ENCODE measurements around the gene STK11IP. TPM values are rescaled to one million over a fixed set of nuclear protein-coding genes. Genes with fewer than 3 reads are reported as not detected.

STK11IP gene
- total RNA-seq, 2 donors from 2014 or later: 12.4 to 14.1 TPM

- intact Hi-C loops (cut with DNase I): no loop called here
- DNase-seq (no peak), ATAC-seq (no peak)
Observed at GRCh38 chr2:219611866-219612576, 14.4 kb downstream of the STK11IP start.

DNA sequence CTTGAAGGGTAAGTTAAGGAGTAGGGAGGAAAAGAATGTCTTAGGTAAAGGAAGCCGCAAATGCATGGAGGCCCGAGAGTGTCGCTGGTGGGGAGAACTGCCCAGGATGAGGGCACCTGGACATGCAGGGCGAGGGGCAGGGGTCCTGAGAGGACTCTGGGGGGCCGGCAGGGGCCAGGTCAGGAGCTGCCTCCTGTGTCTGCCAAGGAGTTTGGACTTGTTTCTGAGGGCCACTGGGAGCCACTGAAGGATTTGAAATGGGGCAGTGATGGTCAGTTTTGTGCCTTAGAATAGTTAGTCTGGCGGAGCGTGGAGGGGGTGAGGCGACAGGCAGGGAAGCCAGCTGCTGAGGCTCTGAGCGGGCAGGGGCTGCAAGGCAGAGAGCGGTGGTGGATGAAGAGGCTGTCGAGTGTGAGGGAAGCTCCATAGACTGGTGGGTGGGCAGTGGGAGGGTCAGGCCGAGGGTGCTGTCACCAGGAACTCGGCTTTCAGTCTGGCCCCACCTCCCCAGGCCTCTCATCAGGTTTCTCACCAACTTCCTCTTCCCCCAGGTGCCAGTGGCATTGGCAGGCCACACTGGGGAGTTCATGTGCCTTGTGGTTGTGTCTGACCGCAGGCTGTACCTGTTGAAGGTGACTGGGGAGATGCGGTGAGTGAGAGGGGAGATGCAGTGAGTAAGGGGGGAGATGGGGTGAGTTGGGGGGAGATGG, 15.1 kb downstream of the STK11IP start:
- ATAC-seq (no peak), DNase-seq (no peak)
- intact Hi-C loops (cut with DNase I): no loop called here

DNA sequence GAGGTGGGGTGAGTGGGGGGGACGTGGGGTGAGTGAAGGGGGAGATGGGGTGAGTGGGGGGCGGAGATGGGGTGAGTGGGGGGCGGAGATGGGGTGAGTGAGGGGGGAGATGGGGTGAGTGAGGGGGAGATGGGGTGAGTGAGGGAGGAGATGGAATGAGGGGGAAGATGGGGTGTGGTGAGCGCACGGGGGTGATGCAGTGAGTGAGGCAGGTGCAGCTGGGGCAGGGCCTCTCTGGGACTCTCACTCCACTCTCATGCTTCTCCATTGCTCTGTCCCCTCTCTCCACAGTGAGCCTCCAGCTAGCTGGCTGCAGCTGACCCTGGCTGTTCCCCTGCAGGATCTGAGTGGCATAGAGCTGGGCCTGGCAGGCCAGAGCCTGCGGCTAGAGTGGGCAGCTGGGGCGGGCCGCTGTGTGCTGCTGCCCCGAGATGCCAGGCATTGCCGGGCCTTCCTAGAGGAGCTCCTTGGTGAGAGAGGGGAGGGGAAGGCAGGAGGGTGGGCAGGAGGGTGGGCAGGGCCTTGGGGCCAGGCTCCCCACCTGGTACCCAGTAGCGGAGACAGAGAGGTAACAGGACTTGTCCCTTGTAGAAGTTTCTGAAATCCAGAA, 15.9 kb downstream of the STK11IP start:
- ATAC-seq: no peak
- no peak for DNase-seq
- intact Hi-C loops (cut with DNase I): no loop called here

GRCh38 chr2:219614076-219614860, 16.6 kb downstream of the STK11IP start:
- intact Hi-C loops (cut with DNase I): no loop called here
- no peak for DNase-seq

DNA sequence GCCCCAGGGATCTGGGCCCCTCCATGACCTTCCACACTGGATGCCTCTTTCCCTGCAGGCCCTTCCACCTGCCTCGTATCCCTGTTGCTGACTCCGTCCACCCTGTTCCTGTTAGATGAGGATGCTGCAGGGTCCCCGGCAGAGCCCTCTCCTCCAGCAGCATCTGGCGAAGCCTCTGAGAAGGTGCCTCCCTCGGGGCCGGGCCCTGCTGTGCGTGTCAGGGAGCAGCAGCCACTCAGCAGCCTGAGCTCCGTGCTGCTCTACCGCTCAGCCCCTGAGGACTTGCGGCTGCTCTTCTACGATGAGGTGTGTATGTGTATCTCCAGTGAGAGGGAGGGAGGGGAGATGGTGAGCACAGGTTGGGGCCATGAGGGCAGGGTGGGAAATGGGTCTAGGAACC, 17.4 kb downstream of the STK11IP start:
- DNase-seq (no peak), ATAC-seq (no peak)
- intact Hi-C loops (cut with DNase I): no loop called here

More at GRCh38 chr2:219614076-219614860, 16.6 kb downstream of the STK11IP start:
- no peak for ATAC-seq

- DNase-seq (no peak), ATAC-seq (peak in 1 of 2 donors; percentile 12)
- intact Hi-C loops (cut with DNase I): no loop called here
Observed at GRCh38 chr2:219615894-219616293, 18.2 kb downstream of the STK11IP start.

- ATAC-seq: peak; percentile 58 to 67
- intact Hi-C loops (cut with DNase I): no loop called here
- no peak for DNase-seq
Observed at GRCh38 chr2:219616550-219616949, 18.9 kb downstream of the STK11IP start.

DNA sequence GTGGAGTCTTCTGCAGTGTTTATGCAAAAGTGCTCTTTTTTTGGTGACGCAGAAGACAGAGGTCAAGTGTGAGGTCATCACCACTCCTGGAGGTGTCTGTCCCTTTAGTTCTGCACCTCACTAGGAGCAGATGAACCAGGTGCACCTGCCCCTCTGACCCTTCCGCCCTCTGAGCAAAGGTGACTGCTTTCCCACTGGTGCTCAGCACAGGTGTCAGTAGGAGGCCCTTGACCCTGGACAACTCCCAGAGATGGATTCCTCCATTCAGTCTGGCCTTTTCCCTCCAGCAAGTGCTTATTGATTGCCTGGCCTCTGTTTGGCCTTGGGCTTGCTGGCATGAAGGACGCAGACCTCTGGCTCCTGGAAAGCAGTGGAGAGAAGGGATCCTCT, 21.1 kb downstream of the STK11IP start:
- intact Hi-C loops (cut with DNase I): no loop called here
- no peak for DNase-seq

GRCh38 chr2:219619235-219619634, 21.6 kb downstream of the STK11IP start:
- intact Hi-C loops (cut with DNase I): no loop called here
- ATAC-seq: no peak
- DNase-seq: no peak

More for the DNA sequence above, 21.1 kb downstream of the STK11IP start:
- no peak for ATAC-seq

DNA sequence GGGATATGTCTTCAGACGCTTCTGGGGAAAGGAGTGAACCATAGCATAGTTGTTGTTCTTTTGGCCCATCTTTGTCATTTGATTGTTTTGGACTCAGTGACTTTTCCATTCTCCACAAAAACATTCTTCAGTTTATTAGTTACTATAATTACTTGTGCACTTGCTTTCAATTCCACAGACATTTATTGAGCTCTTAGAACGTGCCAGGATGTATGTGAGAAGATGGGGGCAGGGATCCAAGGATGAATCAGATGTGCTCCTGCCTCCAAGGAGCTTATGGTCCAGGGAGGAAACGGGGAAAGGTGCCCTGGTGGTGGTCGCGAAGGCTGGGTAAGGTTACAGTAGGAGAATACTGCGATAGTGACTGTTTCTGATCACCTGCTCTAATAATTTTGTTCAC, 22.9 kb downstream of the STK11IP start:
- ATAC-seq: no peak
- intact Hi-C loops (cut with DNase I): no loop called here
- DNase-seq: no peak

DNA sequence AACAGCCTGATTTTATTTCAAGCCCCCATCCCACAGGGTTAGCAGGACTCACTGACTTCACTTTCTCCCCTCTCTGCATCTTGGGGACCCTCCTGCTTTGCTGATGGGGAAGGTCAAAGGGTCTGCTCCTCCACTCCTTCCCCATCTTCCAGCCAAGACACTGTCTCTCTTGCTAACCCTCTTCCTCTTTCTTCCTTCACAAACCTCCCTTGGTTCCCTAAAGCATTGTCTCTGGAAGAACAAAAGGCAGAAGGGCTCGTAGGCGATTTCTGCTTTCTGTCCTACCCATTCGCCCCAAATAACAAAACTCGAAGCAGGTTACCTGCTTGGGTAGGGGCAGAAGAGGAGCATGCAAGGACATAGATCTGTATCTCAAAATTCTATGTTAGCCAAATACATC, 24.3 kb downstream of the STK11IP start:
- intact Hi-C loops (cut with DNase I): no loop called here
- DNase-seq (no peak), ATAC-seq (no peak)

- DNase-seq: no peak
- peak in 1 of 2 donors; percentile 36 for ATAC-seq
- intact Hi-C loops (cut with DNase I): no loop called here
Observed at GRCh38 chr2:219622472-219622871, 24.8 kb downstream of the STK11IP start.

GRCh38 chr2:219624565-219624964, 26.9 kb downstream of the STK11IP start:
- DNase-seq (peak; percentile 61), ATAC-seq (peak; percentile 59 to 78)
- intact Hi-C loops (cut with DNase I): no loop called here

- no peak for ATAC-seq
- DNase-seq: no peak
- intact Hi-C loops (cut with DNase I): no loop called here
Observed at GRCh38 chr2:219625179-219625578, 27.5 kb downstream of the STK11IP start.

DNA sequence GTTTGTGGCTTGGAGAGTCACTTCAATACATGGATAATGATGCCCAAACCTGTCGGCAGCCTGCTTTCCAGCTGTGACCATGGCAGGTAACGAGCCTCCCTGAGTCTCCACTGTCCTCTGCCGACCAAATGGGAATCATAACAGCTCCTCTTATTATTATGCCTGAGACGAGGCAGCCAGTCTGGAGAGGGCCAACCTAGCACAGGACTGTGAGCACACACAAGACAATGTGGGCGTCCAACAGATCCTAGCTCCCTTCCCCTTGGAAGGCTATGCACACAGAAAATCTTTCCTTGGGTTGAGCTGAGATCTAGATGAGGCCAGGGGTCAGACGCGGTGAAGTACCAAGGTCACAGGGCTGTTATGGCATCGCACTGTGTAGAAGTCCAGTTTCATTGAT, 28.9 kb downstream of the STK11IP start:
- intact Hi-C loops (cut with DNase I): no loop called here
- DNase-seq (peak; percentile 19), ATAC-seq (no peak)

DNA sequence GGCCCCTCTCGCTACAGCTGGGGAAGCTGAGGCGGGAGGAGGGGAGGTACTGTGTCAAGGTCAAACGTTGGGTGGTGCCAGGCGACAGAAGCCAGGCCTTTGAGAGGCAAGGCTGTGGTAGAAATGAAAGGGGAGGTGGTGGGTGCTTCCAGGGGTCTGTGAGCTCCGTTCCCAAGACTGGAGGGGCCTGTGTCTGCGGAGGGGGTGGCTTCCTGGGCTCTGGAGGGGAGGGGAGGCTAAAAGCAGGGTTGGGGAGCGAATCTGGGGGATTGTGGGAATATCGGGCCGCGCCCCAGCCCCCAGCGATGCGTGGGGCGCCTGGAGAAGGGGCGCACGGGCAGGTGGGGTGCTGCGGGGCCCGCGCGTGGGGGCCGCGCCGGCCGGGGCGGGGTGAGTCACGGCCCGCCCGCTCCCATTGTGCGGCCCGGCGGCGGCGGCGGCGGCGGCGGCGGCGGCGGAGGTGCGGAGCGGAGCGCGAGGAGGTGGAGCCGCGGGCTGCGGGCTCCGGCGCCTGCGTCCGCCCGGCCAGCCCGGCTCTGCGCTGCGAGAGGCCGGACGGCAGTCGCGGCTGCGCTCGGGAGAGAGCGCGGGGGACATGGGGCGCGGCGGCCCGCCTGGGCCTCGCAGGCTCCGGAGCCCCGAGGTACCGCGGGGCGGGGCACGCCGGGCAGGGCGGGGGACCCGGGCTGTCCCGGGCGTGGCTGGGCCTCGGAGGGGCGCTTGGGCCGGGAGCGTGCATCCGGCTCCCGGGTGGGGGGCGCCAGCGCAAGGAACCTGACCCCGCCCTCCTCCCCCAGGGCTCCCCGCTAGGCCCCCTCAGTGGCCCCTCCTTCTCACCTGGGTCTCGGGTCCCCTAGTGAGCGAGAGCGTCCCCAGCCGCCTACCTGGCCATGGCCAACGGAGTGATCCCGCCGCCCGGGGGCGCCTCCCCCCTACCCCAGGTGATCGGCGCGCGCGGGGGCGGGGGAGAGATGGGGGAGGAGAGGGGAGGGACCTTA, 29.7 kb downstream of the STK11IP start, which contains the start of gene SLC4A3:
TSS of gene SLC4A3 (plus strand) at position 528 of the 998 bp plus-strand sequence. CDS start at position 891, 363 bp downstream.
- DNase-seq: peak; percentile 34
- intact Hi-C loops (cut with DNase I): no loop called here
- ATAC-seq: peak; percentile 14 to 17

DNA sequence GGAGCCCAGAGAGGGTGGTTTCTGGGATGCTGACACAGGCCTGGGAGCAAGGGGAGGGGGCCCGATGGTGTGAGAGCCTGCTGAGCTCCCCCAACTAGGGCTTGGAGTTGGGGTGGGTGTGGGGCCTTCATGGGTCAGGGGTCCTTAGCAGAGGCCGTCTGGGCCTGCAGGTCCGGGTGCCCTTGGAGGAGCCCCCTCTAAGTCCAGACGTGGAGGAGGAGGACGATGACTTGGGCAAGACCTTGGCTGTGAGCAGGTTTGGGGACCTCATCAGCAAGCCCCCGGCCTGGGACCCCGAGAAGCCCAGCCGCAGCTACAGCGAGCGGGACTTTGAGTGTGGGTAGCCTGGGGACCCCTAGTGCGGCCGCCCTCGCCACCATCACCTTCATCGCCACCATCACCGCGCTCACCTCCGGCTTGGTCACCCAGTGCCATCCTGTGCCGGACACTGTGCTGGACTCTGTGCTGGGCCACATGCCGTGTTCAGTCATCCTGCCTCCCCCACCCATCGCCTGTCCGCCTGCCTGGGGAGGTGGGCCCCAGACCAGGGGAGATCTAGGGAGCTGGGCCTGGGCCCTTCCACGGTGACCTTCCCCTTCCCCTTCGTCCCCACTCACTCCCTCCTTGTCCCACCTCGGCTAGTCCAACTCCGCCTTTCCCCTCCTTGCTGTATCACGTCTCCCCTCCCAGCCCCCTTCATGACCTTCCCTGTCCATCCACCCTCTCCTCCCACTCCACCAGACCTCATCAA, 30.8 kb downstream of the STK11IP start:
- peak in 1 of 2 donors; percentile 2 for ATAC-seq
- intact Hi-C loops (cut with DNase I): no loop called here
- DNase-seq: peak; percentile 40
